NCI-H524 (cell line): Measurements from ENCODE around the gene CLCF1.

ENCODE experiments used
- DNase-seq, 2 experiments: peaks; one replicate each; lab custom pipeline; 2025; lab: John Stamatoyannopoulos, UW

The CLCF1 gene

DNA sequence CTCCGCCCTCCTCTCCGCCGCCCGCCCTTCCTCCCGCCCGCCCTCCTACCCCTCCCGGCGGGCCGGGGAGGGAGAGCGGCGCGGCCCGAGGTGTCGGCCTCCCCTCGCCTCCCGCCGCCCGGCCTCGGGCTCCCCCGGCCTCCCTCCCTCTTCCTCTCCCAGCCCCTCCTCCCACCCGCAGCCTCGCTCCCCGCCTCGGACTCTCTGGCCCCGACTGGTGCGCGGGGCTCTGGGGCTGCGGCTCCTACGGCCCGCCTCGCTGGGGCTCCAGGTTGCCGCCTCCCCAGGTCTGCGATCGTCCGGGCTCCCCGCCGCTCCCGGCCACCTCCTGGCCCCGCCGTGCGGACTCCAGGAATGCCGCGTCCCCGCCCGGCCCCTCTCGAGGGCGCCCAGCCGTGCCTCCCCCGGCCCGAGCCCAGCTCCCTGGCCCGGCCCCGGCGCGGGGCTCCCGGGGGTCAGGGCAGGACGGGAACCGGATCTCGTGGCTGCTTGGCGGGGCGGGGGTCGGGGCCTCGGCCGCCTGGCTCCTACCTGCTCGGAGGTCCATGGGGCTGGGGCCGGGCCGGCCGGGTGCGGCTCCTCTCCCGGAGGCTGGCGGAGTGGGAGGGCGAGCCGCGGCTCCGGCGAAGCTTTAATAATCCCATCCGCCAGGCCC is at the start of gene CLCF1:
Gene CLCF1, minus strand, starts transcription at position 606 of the 655 bp plus-strand sequence. Its CDS starts 59 bp downstream, at position 547.
- DNase-seq = no peak

DNA sequence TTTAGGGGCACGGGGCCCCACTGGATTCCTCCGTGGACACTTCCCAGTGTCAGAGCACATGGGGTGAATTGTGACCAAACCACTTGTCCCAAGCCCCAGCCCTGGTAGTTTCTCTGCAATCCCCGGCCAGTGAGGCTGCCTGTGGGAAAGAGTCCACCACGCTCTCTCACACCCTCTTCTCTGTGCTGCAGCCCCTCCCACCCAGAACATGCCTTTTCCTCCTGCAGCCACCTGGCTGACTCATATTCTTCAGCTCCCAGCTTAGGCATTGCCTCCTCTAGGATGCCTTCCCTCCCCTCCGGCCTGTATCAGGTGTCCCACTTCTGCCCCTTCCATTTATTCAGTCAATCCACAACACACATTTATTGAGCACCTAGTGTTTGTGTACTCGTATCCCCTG is 49.5 kb upstream of the CLCF1 start:
- DNase-seq = peak in 1 of 2 experiments; percentile 21

DNA sequence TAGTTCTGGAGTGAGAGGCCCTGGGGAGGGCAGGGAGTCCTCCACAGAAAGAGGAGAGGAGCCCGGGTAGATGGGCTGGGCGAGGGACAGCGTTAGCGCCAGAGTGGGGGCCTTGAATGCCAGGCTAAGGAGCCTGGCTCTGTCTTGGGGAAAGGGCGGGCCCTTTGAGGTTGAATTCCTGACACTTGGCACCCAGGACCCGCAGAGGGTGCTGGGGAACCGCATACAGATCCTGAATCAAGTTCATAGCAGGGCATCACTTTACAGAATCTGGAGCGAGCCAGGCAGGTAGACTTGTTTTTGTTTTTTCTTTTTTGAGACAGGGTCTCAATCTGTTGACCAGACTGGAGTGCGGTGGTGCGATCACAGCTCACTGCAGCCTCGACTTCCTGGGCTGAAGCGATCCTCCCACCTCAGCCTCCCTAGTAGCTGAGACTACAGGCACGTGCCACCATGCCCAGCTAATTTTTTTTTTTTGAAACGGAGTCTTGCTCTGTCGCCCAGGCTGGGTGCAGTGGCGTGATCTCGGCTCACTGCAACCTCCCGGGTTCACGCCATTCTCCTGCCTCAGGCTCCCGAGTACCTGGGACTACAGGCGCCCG is 48.1 kb upstream of the CLCF1 start:
- no peak for DNase-seq

GRCh38 chr11:67420646-67421429 is 47.4 kb upstream of the CLCF1 start:
- peak; percentile 83 for DNase-seq

DNA sequence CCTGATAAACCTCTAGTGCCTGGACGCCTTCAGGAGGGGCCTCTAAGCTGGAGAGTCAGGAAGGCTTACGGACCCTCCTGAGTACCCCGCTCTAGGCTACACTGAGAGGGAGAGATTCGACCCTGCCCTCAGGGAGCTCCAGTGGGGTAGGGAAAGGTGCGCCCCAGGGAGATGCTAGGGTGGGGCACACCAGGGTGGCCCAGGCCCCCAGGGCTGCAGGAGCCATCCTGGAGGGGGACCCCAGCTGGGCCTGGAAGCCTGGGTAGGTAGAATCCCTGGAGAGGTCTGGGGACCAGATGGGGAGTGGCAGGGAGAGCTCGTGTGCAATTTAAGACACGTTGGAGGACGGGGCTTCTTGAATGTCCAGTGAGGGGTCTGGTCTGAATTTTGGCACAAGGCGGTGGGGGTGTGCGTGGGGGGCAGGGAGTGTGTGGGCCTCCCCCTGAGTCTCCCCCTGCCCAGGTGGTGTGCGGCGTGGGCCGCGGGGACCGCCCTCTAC is 46.8 kb upstream of the CLCF1 start:
- DNase-seq = peak in 1 of 2 experiments; percentile 50

- DNase-seq = no peak
Observed at GRCh38 chr11:67419325-67420049, 46.1 kb upstream of the CLCF1 start.

- no peak for DNase-seq
Observed at GRCh38 chr11:67418476-67419281, 45.3 kb upstream of the CLCF1 start.

- DNase-seq = no peak
Observed at GRCh38 chr11:67417425-67417824, 44.0 kb upstream of the CLCF1 start.

DNA sequence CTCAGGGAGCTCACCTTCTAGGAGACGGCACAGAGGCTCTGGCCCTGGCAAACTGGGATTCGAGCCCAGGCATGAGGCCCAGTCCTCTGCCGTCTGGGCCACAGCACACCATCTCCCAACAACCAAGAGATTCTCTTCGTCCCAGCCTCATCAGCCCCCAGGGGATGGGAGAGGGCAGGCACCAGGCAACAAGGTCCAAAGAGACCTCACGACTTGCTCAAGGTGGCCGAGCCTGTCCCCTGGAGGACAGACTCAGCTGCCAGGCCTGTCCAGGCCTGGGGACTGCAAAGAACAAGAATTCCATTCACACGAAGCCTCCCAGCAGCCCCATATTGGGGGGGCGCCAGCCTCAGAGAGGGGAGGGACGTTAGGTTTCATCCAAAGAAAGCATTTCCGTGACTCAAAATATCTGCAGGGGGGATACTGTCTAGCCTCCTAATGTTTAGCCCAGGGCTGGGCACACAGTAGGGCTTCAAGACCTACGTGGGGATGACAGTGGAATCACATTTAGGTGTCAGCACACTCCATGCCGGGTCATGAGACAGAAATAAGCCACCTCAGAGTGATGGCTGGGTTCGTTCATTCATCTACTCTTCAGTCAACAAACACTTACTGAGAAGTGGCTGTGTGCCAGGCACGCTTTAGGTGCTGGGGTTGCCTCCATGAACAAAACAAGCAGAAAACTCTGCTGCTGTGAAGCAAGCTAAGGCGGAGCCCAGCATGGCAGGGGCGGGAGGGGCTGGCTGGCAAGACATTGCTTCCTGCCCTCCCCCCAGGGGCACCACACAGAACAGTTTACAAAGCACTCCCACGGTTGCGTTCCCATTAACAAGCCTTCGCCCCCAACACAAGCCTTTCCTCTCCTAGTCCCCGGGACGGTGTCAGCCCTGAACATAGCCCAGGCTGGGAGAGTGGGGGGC is 43.3 kb upstream of the CLCF1 start:
- DNase-seq = no peak

GRCh38 chr11:67415501-67416304 is 42.3 kb upstream of the CLCF1 start, which contains the start of gene CARNS1:
TSS of gene CARNS1 (plus strand) at chr11:67415678. CDS start at chr11:67416200, 522 bp downstream.
- no peak for DNase-seq

- no peak for DNase-seq
Observed at GRCh38 chr11:67413266-67413849, 40.0 kb upstream of the CLCF1 start.

DNA sequence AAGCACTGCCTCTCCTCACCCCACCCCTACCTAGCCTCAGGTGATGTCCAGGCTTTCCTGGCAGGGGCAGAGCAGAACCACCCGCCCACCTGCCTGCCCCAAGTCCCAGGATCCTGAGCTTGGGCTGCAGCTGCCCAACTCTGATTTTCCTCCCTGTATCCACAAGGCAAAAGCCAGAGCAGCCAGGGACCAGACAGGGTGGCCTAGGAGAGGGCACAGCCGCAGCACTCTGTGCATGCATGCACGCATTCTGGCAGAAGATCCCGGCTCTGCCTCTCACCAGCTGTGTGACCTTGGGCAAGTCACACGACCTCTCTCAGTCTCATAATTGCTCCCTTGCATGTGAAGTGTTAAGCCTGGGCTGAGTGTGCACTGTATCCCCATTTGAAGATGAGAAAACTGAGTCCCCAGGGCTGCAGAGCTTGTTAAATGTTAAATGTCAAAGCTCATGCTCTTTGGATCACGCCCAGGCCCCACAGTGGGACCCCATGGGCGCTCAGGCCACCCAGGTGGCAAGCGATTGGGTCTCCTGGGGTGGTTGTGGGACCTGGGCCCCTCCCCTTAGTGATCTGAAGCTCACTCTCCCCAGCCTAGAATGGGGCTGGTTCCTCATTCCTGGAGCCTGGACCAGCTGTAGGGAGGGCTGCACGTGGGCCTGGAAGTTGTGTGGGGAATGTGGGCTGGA is 39.2 kb upstream of the CLCF1 start:
- DNase-seq = no peak

- DNase-seq = no peak
Observed at GRCh38 chr11:67411785-67412152, 38.4 kb upstream of the CLCF1 start.

- DNase-seq = no peak
Observed at GRCh38 chr11:67410984-67411784, 37.8 kb upstream of the CLCF1 start.

GRCh38 chr11:67410369-67410831 is 37.0 kb upstream of the CLCF1 start:
- DNase-seq = no peak

- no peak for DNase-seq
Observed at GRCh38 chr11:67409781-67410368, 36.5 kb upstream of the CLCF1 start.

- no peak for DNase-seq
Observed at GRCh38 chr11:67409261-67409666, 35.9 kb upstream of the CLCF1 start.
